NCI-H2029 (cell line): ENCODE data around the gene HIPK2.

Experiments
- DNase-seq: peaks from one replicate; lab custom pipeline; 2025; lab: John Stamatoyannopoulos, UW

The HIPK2 gene

DNA sequence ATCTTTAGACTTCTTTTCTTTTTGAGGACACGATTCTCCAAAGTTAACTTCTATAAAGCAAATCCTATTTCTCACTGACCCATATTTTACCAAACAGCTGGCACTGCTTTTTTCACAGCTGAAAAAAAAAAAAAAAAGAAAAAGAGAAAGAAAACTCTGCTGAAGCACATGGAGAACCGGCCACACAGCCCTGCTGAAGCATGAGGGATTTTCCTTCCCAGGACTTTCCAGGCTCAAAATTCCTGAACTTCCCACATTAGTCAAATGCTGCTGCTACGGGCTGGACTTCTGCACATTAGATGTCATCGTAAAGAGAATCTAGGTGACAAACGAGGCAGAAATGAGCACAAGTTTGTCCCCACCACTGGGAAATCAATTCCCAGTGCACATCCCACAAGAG, 25.2 kb downstream of the HIPK2 start:
- no peak for DNase-seq

DNA sequence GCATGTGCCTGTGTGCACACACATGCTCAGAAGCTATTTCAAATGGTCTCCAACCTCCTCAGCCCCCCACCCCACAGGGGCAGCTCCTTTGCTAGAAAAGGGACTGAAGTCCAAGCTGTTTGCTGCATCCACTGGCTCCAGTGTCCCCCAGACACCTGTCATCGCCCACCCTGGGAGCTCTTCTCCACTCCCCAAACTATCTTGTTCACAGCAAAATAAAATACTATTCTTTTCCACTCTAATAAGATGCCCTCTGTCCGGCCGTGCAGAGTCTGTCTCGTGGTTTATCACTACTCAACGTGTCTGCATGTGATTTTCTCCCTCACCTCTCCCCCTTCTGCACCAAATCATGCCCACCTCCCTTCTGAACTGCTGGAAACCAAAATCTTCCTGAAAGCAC, 25.6 kb downstream of the HIPK2 start:
- no peak for DNase-seq

DNA sequence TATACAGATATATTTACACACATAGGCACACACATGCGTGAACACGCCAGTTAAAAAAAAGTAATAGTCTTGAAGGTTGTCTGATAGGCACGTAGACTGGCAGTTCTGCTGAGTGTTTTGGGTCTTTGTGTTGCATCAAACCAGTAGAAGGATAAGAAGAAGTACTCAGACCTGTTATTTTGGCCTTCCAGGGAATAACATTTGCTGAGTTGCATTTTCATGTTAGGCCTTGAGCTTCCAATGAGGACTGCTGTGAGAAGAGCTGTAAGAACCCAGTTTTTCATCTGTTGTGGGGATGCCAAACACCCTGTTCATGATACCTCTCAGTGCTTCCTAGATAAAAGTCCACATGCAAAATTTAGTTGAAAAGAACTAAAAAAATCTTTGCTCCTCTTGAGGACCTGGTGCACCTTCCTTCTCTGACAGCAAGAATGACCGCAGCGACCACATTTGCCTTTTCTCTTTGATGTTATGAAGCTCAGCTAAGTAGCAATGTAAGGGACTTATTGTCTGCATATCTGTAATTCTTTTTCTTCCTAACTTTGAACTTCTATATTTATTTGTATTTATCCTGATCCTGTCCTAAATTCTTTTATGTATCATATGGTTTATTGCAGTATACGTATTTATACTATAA, 27.2 kb downstream of the HIPK2 start:
- no peak for DNase-seq

- DNase-seq, result peak; percentile 70
Measured at GRCh38 chr7:139749545-139749944, 28.3 kb downstream of the HIPK2 start.

GRCh38 chr7:139748941-139749340, 28.9 kb downstream of the HIPK2 start:
- DNase-seq, result no peak

DNA sequence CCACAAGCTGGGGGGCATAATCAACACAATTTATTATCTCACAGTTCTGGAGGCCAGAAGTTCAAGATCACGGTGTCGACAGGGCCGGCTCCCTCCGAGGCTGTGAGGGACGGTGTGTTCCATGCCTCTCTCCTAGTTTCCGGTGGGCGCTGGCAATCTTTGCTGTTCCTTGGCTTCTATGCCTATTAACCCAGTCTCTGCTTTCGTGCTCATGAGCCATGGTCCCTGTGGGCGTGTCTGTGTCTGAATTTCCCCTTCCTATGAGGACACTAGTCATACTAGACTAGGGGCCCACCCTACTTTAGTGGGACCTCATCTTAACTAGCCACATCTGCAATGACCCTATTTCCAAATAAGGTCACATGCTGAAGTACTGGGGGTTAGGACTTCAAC, 29.4 kb downstream of the HIPK2 start:
- no peak for DNase-seq

DNA sequence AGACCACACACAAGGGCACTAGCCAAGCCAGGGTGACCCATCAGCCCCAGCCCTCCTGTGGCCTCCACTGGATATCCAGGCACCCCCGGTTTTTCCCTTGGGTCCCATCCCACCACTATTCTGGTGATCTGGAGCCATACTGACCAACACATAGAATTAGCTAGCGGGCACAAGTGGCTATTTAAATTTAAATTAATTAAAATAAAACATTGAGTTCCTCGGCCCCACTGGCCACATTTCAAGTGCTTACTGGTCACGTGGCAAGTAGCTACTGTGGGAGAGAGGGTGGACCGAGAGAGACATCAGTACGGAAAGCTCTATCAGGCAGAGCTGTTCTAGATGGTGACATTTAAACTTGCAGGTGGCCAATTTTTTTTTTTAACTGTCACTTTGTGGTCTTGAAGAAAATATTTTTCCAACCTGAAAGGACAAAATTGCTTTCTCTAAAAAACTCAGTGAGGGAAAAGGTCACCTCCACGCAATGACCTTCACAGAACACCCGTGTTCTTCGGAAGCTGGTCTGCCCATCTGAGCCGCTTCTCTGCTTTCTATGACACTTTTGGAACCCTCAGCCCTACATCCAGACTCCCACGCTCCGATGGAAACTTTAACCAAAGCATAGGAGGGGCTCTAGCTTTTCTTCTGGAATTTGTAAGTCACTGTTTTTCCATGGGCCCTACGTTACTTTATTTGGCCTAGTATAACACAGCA, 30.0 kb downstream of the HIPK2 start:
- no peak for DNase-seq

- no peak for DNase-seq
Measured at GRCh38 chr7:139746652-139747051, 31.1 kb downstream of the HIPK2 start.

GRCh38 chr7:139745678-139746143, 32.1 kb downstream of the HIPK2 start:
- DNase-seq, result no peak

GRCh38 chr7:139744768-139745677, 32.8 kb downstream of the HIPK2 start:
- no peak for DNase-seq

DNA sequence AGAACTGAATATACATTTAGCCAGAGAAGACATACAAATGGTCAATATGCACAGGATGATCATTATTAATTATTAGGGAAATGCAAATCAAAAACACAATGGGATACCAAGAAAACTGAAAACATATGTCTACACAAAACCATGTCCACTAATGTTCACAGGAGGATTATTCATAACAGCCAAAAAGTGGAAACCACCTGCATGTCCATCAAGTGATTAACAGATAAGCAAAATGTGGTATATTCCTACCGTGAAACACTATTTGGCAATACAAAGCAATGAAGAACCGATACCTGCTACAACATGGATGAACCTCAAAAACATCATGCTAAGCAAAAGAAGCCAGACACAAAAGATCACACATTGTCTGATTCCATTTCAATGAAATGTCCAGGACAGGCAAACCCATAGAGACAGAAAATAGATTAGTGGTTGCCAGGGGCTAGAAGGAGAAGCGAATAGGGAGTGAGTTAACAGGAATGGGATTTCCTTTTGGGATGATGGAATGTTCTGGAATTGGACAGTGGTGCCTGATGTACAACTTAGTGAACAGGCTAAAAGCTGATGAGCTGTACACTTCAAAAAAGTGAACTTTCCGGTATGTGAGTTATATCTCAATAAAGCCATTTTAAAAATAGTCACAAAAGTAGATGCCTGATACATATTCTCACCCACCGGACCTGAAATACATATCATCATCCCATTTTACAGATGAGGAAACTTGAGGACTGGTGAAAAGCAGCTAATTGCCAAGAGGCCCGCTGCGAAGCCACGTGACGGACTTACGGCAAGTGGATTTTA, 33.6 kb downstream of the HIPK2 start:
- DNase-seq, result no peak

DNA sequence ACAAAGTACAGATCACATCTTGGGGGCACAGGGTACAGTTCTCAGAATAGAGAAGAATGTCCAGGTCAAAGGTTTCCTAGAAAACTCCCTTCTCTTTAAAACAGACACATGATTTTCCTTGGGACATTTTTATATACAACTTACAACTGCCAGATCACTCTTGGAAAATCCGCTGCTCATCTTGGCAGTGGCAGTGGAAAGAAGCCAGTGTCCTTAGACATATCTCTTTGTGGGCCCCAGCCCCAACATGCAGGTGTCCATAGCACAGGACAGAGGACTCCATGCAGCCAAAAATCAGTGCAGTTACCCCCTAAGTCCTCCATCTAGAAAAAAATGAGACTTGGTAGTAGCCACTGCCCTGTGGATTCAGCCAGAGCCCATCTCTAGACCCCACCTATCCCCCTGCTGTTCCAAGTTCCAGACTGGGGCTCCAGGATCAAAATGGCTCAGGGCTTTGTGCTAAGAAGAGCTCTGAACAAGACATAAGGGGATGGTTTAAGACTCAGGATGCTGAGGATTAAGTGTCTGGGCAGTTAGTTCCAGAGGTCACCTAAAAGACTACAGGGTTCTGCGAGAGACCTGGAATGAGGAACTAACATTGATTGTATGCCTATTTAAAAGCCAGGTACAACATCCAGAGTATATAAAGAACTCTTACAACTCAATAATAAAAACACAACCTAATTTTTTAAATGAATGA, 34.4 kb downstream of the HIPK2 start:
- no peak for DNase-seq

DNA sequence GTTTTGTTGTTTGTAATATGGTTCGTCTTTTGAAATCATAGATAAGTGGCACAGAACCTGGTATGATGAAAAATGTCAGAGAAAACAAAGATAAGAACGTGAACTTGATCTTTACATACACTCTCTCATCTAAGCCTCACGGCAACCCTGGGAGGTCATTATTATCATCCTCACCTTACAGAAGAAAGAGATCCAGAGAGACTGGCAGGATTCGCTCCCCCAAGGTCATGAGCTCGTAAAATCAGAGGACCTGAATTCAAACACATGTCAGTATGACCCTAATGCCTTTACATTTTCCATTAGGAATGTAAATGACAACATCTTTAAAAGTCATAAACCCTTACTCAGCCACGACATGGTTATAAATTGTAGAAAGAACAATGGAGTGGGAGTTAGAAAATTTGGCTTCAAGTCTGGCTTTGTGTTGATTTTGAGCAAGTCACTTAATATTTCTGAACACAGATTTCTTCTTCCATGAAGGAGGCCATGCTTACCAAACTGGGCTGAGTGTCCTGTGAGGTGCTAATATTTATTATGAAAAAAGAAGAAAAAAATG, 35.9 kb downstream of the HIPK2 start:
- no peak for DNase-seq

DNA sequence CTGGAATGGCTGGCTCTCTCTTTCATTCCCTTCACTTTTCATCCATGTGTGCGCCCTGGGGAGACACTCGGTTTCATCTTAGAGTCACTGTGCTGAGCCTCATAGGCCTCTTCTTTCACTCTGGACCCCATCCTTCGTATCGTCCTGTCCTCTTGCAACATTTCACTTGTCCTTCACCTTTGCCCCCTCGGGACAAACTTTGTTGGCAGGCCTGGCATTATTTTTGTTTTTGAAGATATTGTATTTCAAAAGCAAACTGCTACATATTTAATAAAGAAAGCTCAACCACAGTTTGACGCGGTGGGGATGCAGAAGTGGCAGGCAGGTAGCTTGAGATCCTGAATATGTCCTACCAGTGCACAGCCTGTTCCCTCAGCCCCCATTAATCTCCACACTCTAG, 36.6 kb downstream of the HIPK2 start:
- no peak for DNase-seq

DNA sequence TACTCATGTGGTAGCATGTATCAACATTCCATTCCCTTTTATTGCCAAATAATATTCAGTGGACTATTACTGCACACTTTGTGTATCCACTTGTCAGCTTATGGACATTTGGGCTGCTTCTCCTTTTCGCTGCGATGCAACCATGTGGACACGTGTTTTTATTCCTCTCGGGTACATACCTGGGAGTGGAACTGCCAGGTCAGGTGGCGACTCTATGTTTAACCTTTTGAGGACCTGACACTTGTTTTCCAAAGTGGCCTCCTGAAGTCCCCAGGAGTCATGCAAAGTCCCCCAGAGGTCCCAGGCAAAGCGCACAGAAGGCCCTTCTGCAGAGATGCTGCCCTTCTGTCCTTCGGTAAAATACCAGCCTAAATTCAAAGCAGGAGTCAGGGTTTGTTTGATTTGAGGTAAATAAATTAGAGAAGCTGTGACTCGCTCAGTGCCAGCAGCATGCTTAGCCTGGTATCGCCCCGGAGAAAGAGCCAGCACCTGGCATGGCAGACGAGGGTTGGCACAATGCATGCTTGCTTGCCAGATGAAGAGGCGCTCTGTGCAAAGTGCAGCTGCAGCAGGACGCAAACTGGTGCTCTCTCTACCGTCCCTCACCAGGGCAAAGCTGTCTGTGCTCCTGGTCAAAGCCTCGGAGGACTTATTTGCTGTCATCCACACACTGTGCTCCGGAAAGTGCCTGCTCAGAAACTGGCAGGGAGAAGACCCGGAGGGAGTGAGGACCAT, 37.8 kb downstream of the HIPK2 start:
- DNase-seq, result peak; percentile 71

- DNase-seq, result no peak
Measured at GRCh38 chr7:139738772-139739171, 39.0 kb downstream of the HIPK2 start.

- no peak for DNase-seq
Measured at GRCh38 chr7:139738101-139738489, 39.7 kb downstream of the HIPK2 start.

GRCh38 chr7:139737221-139738100, 40.3 kb downstream of the HIPK2 start:
- DNase-seq, result no peak

DNA sequence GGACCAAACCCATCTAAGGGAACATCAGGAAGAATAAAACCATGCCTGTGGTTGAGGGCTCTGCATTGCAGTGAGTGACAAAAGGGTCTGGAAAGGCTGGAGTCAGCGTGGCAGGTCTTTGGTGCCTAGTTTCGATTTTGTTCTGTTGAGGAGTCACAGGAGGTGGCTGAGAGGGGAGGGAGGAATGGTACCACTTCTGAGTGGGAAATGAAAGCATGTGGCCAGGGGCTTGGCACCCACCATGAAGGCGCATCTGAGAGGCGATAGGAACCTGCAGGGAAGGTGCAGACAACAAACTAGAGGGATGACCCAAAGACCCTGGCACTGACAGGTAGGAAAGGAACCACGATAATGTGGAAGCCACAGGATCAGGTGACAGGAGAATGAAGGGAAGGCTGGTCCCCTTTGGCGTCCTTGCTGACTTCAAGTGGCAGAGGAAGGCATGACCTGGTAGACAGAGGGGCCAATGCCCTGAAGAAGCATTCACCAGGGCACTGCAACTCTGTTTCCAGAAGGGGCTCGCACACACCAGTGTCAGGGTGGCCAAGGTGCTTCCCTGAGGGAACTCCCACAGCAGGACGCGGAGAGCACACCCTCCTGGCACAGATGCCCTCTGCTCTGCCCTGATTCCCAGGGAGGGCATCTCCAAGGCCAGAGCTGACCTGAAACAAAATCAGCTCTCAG, 41.7 kb downstream of the HIPK2 start:
- no peak for DNase-seq
